NCI-H82 treated with DMSO at 0.1 percent for 48 hours (cell line): ENCODE data around the gene ABCB9.
"Not testable (repeated sequence)": the region's sequence is repeated elsewhere in the genome, so short reads cannot be mapped to it uniquely, and the experiment has no call there.

ENCODE experiments used
- DNase-seq: peaks from one replicate; lab custom pipeline; 2025; ENCODE audit not compliant: unreplicated experiment; lab: John Stamatoyannopoulos, UW

Gene ABCB9

GRCh38 chr12:122903693-122904034, 62.6 kb downstream of the ABCB9 start:
- DNase-seq, result no peak

GRCh38 chr12:122902854-122903692, 63.2 kb downstream of the ABCB9 start:
- no peak for DNase-seq

- DNase-seq, result no peak
Measured at GRCh38 chr12:122899887-122900286, 66.4 kb downstream of the ABCB9 start.

- no peak for DNase-seq
Measured at GRCh38 chr12:122896662-122897061, 69.6 kb downstream of the ABCB9 start.

GRCh38 chr12:122895704-122896636, 70.3 kb downstream of the ABCB9 start, which contains the start of gene VPS37B:
Gene VPS37B, minus strand, starts transcription at chr12:122896124. Its CDS starts 62 bp downstream, at chr12:122896062.
- no peak for DNase-seq

- peak; percentile 24 for DNase-seq
Measured at GRCh38 chr12:122895320-122895703, 71.0 kb downstream of the ABCB9 start.

GRCh38 chr12:122894193-122895121, 71.8 kb downstream of the ABCB9 start:
- no peak for DNase-seq

- DNase-seq, result no peak
Measured at GRCh38 chr12:122893208-122894153, 72.8 kb downstream of the ABCB9 start.

GRCh38 chr12:122892724-122893123, 73.5 kb downstream of the ABCB9 start:
- DNase-seq, result not testable (repeated sequence)

GRCh38 chr12:122891661-122892525, 74.4 kb downstream of the ABCB9 start:
- peak; percentile 44 for DNase-seq

- no peak for DNase-seq
Measured at GRCh38 chr12:122889761-122890520, 76.3 kb downstream of the ABCB9 start.

- DNase-seq, result no peak
Measured at GRCh38 chr12:122888232-122888752, 78.0 kb downstream of the ABCB9 start.

- no peak for DNase-seq
Measured at GRCh38 chr12:122887819-122888212, 78.4 kb downstream of the ABCB9 start.

GRCh38 chr12:122886851-122887818, 79.1 kb downstream of the ABCB9 start:
- DNase-seq, result peak; percentile 95

- no peak for DNase-seq
Measured at GRCh38 chr12:122886161-122886560, 80.1 kb downstream of the ABCB9 start.

- no peak for DNase-seq
Measured at GRCh38 chr12:122884860-122885259, 81.4 kb downstream of the ABCB9 start.
